ENCODE data around the gene PJVK. TPM values are rescaled to one million over a fixed set of nuclear protein-coding genes. Genes with fewer than 3 reads are reported as not detected.

Gene PJVK
- total and polyA plus RNA-seq, 2 of the 13 experiments (the other 11 are each of a cell fraction or from before 2014, with no cell fraction given): 1.2 to 2.6 TPM

DNA sequence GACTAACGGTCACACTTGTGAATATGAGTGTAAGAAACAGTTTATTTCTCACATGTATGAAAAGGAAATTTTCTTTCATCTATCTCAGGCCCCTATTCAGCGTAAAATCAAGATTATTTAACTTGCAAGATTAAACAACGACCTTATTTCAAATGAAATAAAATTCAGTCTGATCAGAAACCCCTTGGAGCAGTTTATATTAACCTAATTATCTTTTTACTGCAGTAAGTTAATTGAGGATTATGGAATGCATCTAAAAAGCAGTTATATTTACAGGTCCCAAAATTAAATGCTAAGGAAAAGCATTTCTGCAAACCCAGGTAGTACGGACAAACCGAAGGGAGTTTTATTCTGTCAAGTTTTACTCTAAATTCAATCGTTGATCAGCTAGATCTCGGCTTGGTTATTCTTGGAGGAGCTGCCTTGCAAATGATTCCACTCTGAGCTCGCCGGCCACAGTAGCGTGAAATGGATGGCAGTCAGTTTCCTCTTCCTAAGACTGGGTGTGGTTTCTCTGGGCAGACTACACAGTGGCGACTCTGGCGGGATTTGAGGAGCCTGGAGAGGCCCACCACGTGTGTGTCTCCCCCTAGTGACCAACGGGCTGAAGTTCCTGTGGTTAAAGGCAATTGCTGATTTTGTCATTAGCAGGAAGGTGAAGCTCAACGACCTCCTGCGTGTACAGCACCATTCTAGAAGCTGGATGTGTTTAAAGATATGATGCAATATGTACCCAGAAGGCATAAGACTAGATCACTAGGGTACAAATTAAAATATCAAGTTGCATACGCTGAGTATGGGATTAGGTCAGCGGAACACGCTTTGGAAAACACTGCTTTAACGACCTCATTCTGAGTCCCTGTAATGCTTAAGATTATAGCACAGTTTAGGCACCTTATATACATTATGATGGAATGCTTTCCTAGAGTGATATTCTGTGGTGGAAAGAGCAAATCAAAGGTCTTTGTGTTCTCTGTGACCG lies 36.6 kb upstream of the PJVK start (continued):
- TF ChIP-seq PAWR (CRISPR knock-in tag; IDR thresholded peaks at IDR 0.05; ENCODE audit: borderline replicate concordance) (peak; percentile 36; the same call in 1 of the 2 replicates), ZNF501 (CRISPR knock-in tag; IDR thresholded peaks at IDR 0.05) (peak; percentile 71), ZNF431 (CRISPR knock-in tag; IDR thresholded peaks at IDR 0.05; ENCODE audit: borderline replicate concordance, low read depth) (no peak), ZNF619 (CRISPR knock-in tag; IDR thresholded peaks at IDR 0.05) (no peak), HNRNPK (IDR thresholded peaks at IDR 0.05; ENCODE audit: low read depth, low read length, poor library complexity, severe bottlenecking) (no peak), ZNF124 (CRISPR knock-in tag; IDR thresholded peaks at IDR 0.05) (peak; percentile 83), BHLHE40 (IDR thresholded peaks at IDR 0.05; ENCODE audit: low read length) (peak; percentile 32; the same call in 1 of the 2 replicates), NR2C2 (CRISPR knock-in tag; IDR thresholded peaks at IDR 0.05; ENCODE audit: borderline replicate concordance) (no peak), ZFP90 (CRISPR knock-in tag; IDR thresholded peaks at IDR 0.05; ENCODE audit: borderline replicate concordance) (no peak), TRIM24 (CRISPR knock-in tag; IDR thresholded peaks at IDR 0.05) (no peak), WIZ (CRISPR knock-in tag; IDR thresholded peaks at IDR 0.05) (no peak), NFYC (CRISPR knock-in tag; IDR thresholded peaks at IDR 0.05) (no peak; the same call in 1 of the 2 replicates), ZNF101 (CRISPR knock-in tag; IDR thresholded peaks at IDR 0.05; ENCODE audit: borderline replicate concordance, low read depth) (no peak), FOXJ3 (CRISPR knock-in tag; IDR thresholded peaks at IDR 0.05; ENCODE audit: borderline replicate concordance) (peak; percentile 30; the same call in 1 of the 2 replicates)
- TF ChIP-seq, protein P1, sequence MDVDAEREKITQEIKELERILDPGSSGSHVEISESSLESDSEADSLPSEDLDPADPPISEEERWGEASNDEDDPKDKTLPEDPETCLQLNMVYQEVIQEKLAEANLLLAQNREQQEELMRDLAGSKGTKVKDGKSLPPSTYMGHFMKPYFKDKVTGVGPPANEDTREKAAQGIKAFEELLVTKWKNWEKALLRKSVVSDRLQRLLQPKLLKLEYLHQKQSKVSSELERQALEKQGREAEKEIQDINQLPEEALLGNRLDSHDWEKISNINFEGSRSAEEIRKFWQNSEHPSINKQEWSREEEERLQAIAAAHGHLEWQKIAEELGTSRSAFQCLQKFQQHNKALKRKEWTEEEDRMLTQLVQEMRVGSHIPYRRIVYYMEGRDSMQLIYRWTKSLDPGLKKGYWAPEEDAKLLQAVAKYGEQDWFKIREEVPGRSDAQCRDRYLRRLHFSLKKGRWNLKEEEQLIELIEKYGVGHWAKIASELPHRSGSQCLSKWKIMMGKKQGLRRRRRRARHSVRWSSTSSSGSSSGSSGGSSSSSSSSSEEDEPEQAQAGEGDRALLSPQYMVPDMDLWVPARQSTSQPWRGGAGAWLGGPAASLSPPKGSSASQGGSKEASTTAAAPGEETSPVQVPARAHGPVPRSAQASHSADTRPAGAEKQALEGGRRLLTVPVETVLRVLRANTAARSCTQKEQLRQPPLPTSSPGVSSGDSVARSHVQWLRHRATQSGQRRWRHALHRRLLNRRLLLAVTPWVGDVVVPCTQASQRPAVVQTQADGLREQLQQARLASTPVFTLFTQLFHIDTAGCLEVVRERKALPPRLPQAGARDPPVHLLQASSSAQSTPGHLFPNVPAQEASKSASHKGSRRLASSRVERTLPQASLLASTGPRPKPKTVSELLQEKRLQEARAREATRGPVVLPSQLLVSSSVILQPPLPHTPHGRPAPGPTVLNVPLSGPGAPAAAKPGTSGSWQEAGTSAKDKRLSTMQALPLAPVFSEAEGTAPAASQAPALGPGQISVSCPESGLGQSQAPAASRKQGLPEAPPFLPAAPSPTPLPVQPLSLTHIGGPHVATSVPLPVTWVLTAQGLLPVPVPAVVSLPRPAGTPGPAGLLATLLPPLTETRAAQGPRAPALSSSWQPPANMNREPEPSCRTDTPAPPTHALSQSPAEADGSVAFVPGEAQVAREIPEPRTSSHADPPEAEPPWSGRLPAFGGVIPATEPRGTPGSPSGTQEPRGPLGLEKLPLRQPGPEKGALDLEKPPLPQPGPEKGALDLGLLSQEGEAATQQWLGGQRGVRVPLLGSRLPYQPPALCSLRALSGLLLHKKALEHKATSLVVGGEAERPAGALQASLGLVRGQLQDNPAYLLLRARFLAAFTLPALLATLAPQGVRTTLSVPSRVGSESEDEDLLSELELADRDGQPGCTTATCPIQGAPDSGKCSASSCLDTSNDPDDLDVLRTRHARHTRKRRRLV (CRISPR knock-in tag; IDR thresholded peaks at IDR 0.05): no peak
- TF ChIP-seq, protein P2, sequence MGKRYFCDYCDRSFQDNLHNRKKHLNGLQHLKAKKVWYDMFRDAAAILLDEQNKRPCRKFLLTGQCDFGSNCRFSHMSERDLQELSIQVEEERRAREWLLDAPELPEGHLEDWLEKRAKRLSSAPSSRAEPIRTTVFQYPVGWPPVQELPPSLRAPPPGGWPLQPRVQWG (CRISPR knock-in tag; IDR thresholded peaks at IDR 0.05; ENCODE audit: borderline replicate concordance, low read depth): no peak
- TF ChIP-seq, protein P3, sequence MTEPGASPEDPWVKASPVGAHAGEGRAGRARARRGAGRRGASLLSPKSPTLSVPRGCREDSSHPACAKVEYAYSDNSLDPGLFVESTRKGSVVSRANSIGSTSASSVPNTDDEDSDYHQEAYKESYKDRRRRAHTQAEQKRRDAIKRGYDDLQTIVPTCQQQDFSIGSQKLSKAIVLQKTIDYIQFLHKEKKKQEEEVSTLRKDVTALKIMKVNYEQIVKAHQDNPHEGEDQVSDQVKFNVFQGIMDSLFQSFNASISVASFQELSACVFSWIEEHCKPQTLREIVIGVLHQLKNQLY (CRISPR knock-in tag; IDR thresholded peaks at IDR 0.05): no peak
- TF ChIP-seq, protein P4, sequence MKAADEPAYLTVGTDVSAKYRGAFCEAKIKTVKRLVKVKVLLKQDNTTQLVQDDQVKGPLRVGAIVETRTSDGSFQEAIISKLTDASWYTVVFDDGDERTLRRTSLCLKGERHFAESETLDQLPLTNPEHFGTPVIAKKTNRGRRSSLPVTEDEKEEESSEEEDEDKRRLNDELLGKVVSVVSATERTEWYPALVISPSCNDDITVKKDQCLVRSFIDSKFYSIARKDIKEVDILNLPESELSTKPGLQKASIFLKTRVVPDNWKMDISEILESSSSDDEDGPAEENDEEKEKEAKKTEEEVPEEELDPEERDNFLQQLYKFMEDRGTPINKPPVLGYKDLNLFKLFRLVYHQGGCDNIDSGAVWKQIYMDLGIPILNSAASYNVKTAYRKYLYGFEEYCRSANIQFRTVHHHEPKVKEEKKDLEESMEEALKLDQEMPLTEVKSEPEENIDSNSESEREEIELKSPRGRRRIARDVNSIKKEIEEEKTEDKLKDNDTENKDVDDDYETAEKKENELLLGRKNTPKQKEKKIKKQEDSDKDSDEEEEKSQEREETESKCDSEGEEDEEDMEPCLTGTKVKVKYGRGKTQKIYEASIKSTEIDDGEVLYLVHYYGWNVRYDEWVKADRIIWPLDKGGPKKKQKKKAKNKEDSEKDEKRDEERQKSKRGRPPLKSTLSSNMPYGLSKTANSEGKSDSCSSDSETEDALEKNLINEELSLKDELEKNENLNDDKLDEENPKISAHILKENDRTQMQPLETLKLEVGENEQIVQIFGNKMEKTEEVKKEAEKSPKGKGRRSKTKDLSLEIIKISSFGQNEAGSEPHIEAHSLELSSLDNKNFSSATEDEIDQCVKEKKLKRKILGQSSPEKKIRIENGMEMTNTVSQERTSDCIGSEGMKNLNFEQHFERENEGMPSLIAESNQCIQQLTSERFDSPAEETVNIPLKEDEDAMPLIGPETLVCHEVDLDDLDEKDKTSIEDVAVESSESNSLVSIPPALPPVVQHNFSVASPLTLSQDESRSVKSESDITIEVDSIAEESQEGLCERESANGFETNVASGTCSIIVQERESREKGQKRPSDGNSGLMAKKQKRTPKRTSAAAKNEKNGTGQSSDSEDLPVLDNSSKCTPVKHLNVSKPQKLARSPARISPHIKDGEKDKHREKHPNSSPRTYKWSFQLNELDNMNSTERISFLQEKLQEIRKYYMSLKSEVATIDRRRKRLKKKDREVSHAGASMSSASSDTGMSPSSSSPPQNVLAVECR (CRISPR knock-in tag; IDR thresholded peaks at IDR 0.05; ENCODE audit: borderline replicate concordance): peak; percentile 26; the same call in 1 of the 2 replicates
